Fibroblast of lung (primary cell): ENCODE measurements around the gene ZCCHC14.

Source experiments
- EZH2 ChIP-seq: IDR thresholded peaks from 2 replicates; pipeline ENCODE4 v1.5.1; 2012; ENCODE audit warnings: low read length, control low read depth, mild to moderate bottlenecking; ENCODE audit errors: missing control alignments
- TF ChIP-seq, protein P1 (sequence below), 2 donors: IDR thresholded peaks in 1 of 2; conservative IDR thresholded peaks in 1 of 2; 1 replicate in 1 of 2; 2 replicates in 1 of 2; pipeline ENCODE4 v1.5.1; 2011 to 2012; ENCODE audit warnings: low read length in 2 of 2, control low read depth in 1 of 2, inconsistent platforms in 1 of 2, low read depth in 1 of 2, mild to moderate bottlenecking in 1 of 2

DNA sequence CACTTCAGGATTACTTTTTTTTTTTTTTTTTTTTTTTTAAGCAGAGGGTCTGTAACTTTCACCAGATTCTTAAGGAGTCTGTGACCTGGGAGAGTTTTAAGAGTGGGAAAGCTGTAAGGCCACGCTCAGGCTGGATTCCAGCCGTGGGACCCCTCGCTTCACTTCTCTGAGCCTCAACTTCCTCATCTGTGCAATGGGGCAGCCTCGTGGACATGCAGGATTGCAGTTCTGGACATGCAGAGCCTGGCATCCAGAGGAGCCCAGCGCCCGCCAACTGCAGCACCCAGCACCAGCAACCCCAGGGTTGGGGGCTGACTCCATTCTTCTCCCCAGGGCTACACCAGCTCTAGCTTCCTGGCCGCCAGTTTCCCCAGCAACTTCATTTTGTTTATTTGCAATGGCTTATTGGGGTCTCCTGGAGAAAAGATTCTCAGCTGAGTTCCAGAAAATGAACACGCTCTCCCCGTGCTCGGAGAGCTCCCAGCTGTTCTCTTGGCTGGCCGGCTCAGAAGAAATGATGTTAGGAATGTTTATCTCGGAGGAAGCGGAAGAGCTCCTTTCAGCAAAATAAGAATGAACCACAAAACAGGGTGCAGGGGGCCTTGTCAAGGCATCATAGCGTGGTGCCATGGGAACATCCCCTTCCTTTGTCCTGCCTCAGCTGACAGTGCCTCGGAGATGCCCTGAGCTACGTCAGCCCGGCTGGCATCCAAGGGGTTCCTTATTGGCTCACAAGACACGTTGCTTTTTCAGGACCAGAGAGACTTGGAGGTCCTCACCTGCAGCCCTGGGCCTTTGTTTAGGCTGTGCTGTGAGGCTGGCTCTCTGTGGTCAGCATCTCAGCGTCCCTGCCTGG lies 22.9 kb upstream of the ZCCHC14 start:
- TF ChIP-seq, protein P1, sequence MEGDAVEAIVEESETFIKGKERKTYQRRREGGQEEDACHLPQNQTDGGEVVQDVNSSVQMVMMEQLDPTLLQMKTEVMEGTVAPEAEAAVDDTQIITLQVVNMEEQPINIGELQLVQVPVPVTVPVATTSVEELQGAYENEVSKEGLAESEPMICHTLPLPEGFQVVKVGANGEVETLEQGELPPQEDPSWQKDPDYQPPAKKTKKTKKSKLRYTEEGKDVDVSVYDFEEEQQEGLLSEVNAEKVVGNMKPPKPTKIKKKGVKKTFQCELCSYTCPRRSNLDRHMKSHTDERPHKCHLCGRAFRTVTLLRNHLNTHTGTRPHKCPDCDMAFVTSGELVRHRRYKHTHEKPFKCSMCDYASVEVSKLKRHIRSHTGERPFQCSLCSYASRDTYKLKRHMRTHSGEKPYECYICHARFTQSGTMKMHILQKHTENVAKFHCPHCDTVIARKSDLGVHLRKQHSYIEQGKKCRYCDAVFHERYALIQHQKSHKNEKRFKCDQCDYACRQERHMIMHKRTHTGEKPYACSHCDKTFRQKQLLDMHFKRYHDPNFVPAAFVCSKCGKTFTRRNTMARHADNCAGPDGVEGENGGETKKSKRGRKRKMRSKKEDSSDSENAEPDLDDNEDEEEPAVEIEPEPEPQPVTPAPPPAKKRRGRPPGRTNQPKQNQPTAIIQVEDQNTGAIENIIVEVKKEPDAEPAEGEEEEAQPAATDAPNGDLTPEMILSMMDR (conservative IDR thresholded peaks at IDR 0.05 in 1 of 2, IDR thresholded peaks at IDR 0.05 in 1 of 2; ENCODE audit: low read depth in 1 of 2, low read length in 2 of 2): no peak
- TF ChIP-seq EZH2: no peak
